AG04450 (cell line): ENCODE results near the gene UROC1. TPM values are rescaled to one million over a fixed set of nuclear protein-coding genes. Genes with fewer than 3 reads are reported as not detected.

ENCODE experiments used
- CTCF ChIA-PET: fragments of 300-600, 350-600 bp; formaldehyde crosslinking; extraction: SDS; loops from one replicate; lab custom pipeline; 2022; ENCODE audit warnings: antibody characterized with exemption, inconsistent platforms; lab: Charles Lee
- POLR2A ChIA-PET: fragments of 350-600 bp; formaldehyde crosslinking; extraction: SDS; loops from one replicate; lab custom pipeline; 2021; ENCODE audit warnings: antibody characterized with exemption, inconsistent platforms; lab: Yijun Ruan, JAX
- DNase-seq: peaks from one replicate; pipeline ENCODE4 v3.0.0-alpha.2; 2011; ENCODE audit warnings: low read depth, low spot score
- H3K27ac ChIP-seq: one replicate; pipeline ENCODE4 v1.5.1; 2012; ENCODE audit warnings: low read depth, low read length, control low read depth
- H3K27me3 ChIP-seq: one replicate; pipeline ENCODE4 v1.6.0; 2012; ENCODE audit warnings: low read length; ENCODE audit not compliant: control insufficient read depth, insufficient read depth
- H3K4me3 ChIP-seq: 2 replicates; pipeline ENCODE4 v1.5.1; 2011; ENCODE audit warnings: mild to moderate bottlenecking, low read depth, low read length, control low read depth
- H3K9me3 ChIP-seq: 2 replicates; pipeline ENCODE4 v1.5.1; 2012; ENCODE audit warnings: low read length; ENCODE audit not compliant: control insufficient read depth, insufficient read depth
- polyA plus RNA-seq: library from polyadenylated mRNA; depleted of rRNA; stranded (reverse); fragments of >200 nt; gene quantifications from 2 replicates; pipeline ENCODE4 v1.2.3, GENCODE V29; 2011
- TF ChIP-seq, protein P1 (sequence below): IDR thresholded peaks from 2 replicates; pipeline ENCODE4 v1.5.1; 2011; ENCODE audit warnings: low read depth, low read length, control low read depth, inconsistent platforms

Gene UROC1
- polyA plus RNA-seq, 1 experiment, result not detected

GRCh38 chr3:126525091-126525852 is 7.7 kb upstream of the UROC1 start:
- no peak overlapping the region for H3K27ac ChIP-seq
- no peak overlapping the region for H3K4me3 ChIP-seq
- TF ChIP-seq, protein P1, sequence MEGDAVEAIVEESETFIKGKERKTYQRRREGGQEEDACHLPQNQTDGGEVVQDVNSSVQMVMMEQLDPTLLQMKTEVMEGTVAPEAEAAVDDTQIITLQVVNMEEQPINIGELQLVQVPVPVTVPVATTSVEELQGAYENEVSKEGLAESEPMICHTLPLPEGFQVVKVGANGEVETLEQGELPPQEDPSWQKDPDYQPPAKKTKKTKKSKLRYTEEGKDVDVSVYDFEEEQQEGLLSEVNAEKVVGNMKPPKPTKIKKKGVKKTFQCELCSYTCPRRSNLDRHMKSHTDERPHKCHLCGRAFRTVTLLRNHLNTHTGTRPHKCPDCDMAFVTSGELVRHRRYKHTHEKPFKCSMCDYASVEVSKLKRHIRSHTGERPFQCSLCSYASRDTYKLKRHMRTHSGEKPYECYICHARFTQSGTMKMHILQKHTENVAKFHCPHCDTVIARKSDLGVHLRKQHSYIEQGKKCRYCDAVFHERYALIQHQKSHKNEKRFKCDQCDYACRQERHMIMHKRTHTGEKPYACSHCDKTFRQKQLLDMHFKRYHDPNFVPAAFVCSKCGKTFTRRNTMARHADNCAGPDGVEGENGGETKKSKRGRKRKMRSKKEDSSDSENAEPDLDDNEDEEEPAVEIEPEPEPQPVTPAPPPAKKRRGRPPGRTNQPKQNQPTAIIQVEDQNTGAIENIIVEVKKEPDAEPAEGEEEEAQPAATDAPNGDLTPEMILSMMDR, result no peak
- ChIA-PET CTCF (interaction anchor here (1.3 to 2.8 kb wide), 2 partner anchors 930 to 1023 kb away, joined by 3 to 11 read pairs; no protein-coding TSS in a partner anchor), POLR2A (no interaction called here)
- no peaks in the 10 kb centered on the region for H3K9me3 ChIP-seq
- no peak for DNase-seq
- peaks cover 30% of the 10 kb centered on the region for H3K27me3 ChIP-seq

GRCh38 chr3:126524429-126524988 is 6.9 kb upstream of the UROC1 start:
- Histone ChIP-seq H3K27ac (no peak overlapping the region), H3K9me3 (no peaks in the 10 kb centered on the region), H3K27me3 (peaks cover 34% of the 10 kb centered on the region), H3K4me3 (peak overlapping the region; percentile 47)
- ChIA-PET POLR2A (no interaction called here), CTCF (interaction anchor here (1.3 to 2.8 kb wide), 2 partner anchors 931 to 1024 kb away, joined by 3 to 11 read pairs; no protein-coding TSS in a partner anchor)
- TF ChIP-seq, protein P1, result no peak
- no peak for DNase-seq

GRCh38 chr3:126523745-126524428 is 6.3 kb upstream of the UROC1 start, which contains the start of gene CHST13:
Gene CHST13, plus strand, starts transcription at chr3:126524155. Its CDS starts 178 bp downstream, at chr3:126524333.
- TF ChIP-seq, protein P1, result no peak
- ChIA-PET CTCF (interaction anchor here (0.6 to 2.9 kb wide), 6 partner anchors 13 to 1024 kb away, joined by 3 to 37 read pairs (median 9); no protein-coding TSS in a partner anchor), POLR2A (no interaction called here)
- Histone ChIP-seq H3K9me3 (no peaks in the 10 kb centered on the region), H3K27ac (no peak within 1 kb of the TSS), H3K27me3 (peaks cover 34% of the 10 kb centered on the region), H3K4me3 (peak within 1 kb of the TSS; percentile 47)
- DNase-seq, result no peak

GRCh38 chr3:126522363-126522788 is 4.8 kb upstream of the UROC1 start:
- no peak for DNase-seq
- no peak overlapping the region for H3K4me3 ChIP-seq
- TF ChIP-seq, protein P1, result peak; percentile 84
- H3K27me3 ChIP-seq, result peaks cover 34% of the 10 kb centered on the region
- no peaks in the 10 kb centered on the region for H3K9me3 ChIP-seq
- CTCF ChIA-PET, result interaction anchor here (0.5 to 2.9 kb wide), 31 partner anchors 10 to 939 kb away, joined by 3 to 37 read pairs (median 5); no protein-coding TSS in a partner anchor
- POLR2A ChIA-PET, result no interaction called here
- no peak overlapping the region for H3K27ac ChIP-seq
